Cardiac fibroblast (primary cell): ENCODE results near the gene CERS1.

Experiments
- DNase-seq, 2 donors: peaks; one replicate each; pipeline versions ENCODE4 v3.0.0 to v3.0.0-alpha.2; 2010; ENCODE audit warnings: low read depth in 2 of 2
- H3K4me3 ChIP-seq, 2 donors: replicated peaks in 1 of 2; 1 replicate in 1 of 2; 2 replicates in 1 of 2; pipeline ENCODE4 v1.5.1; 2011; ENCODE audit warnings: low read depth in 2 of 2, low read length in 2 of 2, mild to moderate bottlenecking in 2 of 2, moderate library complexity in 1 of 2
- CTCF ChIP-seq: IDR thresholded peaks from one replicate; pipeline ENCODE4 v1.5.1; 2011; ENCODE audit warnings: low read depth, mild to moderate bottlenecking, low read length, inconsistent platforms

CERS1 gene

GRCh38 chr19:18865973-18866799 lies 29.8 kb downstream of the CERS1 start:
- no peak overlapping the region for H3K4me3 ChIP-seq
- TF ChIP-seq CTCF = peak; percentile 77
- peak; percentile 66 to 67 for DNase-seq

DNA sequence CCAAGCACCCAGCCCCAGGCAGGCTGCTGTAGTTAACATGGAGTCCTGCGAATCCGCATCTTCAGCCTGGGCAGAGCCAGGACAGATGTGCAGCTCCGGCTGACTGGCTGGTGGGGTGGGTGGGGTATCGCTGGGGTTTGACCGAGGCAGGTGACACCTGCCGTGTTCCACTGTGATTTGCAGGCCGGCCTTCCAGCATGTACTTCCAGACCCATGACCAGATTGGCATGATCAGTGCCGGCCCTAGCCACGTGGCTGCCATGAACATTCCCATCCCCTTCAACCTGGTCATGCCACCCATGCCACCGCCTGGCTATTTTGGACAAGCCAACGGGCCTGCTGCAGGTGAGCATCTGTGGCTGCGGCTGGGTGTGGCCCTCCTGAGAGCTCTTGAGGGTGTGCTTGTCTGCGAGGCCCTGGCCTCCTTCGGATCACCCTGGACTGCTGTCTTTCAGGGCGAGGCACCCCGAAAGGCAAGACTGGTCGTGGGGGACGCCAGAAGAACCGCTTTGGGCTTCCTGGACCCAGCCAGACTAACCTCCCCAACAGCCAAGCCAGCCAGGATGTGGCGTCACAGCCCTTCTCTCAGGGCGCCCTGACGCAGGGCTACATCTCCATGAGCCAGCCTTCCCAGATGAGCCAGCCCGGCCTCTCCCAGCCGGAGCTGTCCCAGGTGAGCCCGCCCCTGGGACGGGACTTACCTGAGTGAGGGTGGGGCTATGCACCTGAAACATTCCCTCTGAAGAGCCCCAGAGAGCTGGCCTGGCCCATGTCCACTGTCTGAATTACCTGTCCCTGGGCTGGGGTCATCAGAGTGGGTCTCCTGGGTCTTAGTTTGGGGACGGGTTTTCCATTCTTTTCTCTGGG lies 30.6 kb downstream of the CERS1 start:
- H3K4me3 ChIP-seq = no peak overlapping the region
- no peak for TF ChIP-seq CTCF
- no peak for DNase-seq

- H3K4me3 ChIP-seq = no peak overlapping the region
- no peak for TF ChIP-seq CTCF
- DNase-seq = no peak
Measured at GRCh38 chr19:18863843-18864362, 32.1 kb downstream of the CERS1 start.

DNA sequence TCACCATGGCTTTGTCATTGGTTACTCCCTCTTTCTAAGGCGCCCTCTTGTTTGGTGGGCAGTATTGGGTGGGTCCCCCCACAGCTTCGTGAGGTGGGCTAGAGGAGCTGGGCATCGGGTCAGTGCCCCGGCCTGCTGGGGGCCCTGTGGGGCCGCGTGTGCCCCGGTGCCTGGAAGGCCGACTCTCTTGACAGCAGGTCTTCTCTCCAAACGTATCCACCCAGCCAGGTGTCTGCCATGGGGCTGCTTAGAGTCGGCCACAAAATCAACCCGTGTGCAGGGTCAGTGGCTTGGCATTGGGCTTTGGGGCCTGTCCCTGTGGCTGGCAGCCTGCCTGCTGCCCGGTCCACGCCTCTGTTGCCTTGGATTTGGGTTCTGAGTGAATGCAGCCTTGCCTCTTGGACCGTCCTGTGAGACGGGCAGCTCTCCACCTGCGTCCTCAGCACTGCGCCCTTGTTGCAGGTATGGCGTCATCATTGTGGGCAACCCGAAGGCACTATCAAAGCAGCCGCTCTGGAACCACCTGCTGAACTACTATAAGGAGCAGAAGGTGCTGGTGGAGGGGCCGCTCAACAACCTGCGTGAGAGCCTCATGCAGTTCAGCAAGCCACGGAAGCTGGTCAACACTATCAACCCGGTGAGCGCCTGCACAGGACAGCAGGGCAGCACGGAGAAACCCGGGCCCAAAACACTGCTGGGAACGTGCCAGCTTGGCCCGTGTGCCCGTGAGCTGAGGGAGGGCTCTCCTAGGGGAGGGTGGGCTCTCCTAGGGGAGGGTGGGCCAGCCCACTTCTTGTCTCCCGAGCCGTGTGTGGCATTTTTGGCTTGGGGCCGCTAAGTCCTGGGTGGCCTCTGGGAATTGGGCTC lies 32.7 kb downstream of the CERS1 start:
- DNase-seq = no peak
- no peak overlapping the region for H3K4me3 ChIP-seq
- TF ChIP-seq CTCF = no peak

DNA sequence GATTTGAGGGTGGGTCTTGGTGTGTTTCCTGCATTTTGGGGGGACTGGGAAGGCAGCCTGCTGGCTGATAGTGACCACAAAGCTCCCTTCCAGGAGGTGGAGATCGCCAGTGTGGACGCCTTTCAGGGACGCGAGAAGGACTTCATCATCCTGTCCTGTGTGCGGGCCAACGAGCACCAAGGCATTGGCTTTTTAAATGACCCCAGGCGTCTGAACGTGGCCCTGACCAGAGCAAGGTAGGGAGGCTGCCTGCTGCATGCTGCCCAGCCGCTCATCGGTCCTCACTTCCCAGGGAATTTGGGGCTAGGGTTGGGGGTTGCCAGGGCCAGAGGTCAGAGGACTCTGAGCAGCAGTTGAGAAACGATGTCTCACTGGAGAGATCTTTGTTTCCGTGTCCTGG lies 34.0 kb downstream of the CERS1 start:
- DNase-seq = no peak
- H3K4me3 ChIP-seq = no peak overlapping the region
- TF ChIP-seq CTCF = no peak

GRCh38 chr19:18861235-18861634 lies 34.7 kb downstream of the CERS1 start:
- DNase-seq = no peak
- no peak overlapping the region for H3K4me3 ChIP-seq
- no peak for TF ChIP-seq CTCF
